HL-60 (cell line): ENCODE data around the gene CACNB3.

Source experiments
- CTCF ChIP-seq: IDR thresholded peaks from one replicate; pipeline ENCODE4 v1.5.1; 2011; ENCODE audit warnings: low read length, control low read depth, inconsistent platforms; ENCODE audit not compliant: insufficient read depth
- POLR2AphosphoS5 ChIP-seq: IDR thresholded peaks from 2 replicates; pipeline ENCODE4 v1.6.1; 2012; ENCODE audit warnings: low read depth
- REST ChIP-seq: IDR thresholded peaks from 2 replicates; pipeline ENCODE4 v1.6.1; 2012; ENCODE audit warnings: low read depth; ENCODE audit not compliant: insufficient replicate concordance

DNA sequence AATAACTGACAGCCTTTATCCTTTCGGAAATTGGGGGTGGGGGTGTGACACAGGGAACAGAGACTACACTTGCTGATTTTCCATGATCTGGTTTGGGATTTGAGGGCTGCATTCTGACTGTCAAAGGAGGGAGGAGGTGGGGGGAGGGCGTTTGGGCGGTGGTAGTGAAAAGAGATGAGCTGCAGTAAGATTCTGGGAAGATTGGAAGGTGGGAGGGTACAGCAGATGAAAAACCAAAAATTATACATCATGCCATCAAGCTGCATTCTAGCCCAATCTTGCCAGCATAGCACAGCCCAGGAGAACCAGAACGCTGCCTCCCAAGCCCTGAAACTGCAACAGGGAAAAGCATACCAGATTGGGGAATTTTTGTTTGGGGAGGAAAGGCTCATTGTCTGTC is 45.0 kb downstream of the CACNB3 start:
- TF ChIP-seq CTCF (no peak), POLR2AphosphoS5 (no peak), REST (no peak)
